DMS153 (cell line): ENCODE data around the gene MLPH.

Experiments used
- DNase-seq: peaks from one replicate; lab custom pipeline; 2025; lab: John Stamatoyannopoulos, UW

MLPH gene

DNA sequence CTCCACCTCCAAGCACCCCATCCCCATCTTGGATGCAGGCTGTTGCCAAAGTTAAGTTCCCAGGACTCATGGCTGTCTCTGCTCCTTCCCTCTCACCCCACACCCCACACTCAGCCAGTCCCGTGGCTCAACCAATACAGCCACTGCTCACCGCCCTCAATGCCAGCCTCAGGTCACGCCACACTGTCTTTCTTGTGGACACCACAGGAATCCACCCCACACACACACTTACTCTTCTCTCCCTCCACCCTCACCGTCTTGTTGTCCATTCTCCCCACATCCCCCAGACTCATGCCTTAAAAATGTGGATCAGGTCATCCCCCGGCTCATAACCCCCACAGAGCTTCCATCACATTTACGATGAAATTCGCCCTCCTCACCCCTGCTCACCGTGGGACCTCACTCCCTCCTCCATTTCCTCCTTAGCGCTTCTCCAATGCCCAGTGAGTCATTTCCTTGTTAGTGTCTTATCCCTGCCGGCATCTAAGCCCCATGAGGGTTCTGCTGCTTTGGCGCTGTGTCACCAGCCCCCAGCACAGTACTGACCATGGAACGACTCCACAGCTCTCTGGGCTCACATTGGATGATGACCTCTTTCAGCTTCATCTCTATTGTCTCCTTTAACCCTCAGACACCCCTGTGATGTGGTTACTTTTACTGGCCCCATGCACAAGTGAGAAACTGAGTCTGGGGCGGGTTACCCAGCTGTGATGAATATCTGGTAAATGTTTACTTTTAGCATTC, 13.8 kb downstream of the MLPH start:
- DNase-seq, result no peak

- DNase-seq, result no peak
Measured at GRCh38 chr2:237501892-237502513, 15.0 kb downstream of the MLPH start.

DNA sequence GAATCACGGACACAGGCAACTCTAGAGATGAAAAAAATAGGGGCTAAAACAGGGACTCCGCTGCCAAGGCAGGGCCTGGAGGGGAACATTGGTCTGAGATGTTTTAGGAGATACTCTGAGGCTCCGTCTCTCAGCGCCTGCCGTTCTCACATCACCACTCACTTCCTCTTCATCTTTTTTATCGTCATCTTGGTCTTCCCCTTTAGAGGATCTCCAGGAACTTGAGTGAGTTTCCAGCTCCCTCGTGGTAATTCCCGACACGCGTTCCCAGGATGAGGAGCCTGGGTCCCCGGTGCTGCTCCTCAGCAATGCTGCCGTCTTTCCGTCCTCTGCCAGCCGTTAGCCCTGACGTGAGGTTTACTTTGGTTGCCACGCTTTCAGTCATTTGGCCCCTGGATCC, 16.1 kb downstream of the MLPH start:
- DNase-seq, result no peak

GRCh38 chr2:237505188-237505939, 18.3 kb downstream of the MLPH start:
- DNase-seq, result no peak

DNA sequence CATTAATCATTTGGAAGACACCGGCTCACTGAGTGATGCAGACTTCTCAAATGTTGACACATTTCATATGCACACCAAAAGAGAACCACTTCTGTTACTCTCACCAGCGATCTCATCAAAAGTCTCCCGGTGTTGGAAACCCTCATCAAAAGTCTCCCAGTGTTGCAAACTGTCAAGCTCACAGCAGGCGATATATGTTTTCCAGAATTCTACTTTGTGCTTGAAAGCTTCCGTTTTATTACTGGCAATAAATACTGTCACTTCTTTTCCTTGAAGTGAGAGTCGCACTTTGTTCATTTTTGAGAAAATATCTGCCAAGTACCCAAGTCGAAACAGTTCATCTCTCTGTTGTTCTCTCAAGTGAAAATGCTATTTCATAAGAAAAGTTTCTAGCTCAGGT, 20.5 kb downstream of the MLPH start:
- no peak for DNase-seq

DNA sequence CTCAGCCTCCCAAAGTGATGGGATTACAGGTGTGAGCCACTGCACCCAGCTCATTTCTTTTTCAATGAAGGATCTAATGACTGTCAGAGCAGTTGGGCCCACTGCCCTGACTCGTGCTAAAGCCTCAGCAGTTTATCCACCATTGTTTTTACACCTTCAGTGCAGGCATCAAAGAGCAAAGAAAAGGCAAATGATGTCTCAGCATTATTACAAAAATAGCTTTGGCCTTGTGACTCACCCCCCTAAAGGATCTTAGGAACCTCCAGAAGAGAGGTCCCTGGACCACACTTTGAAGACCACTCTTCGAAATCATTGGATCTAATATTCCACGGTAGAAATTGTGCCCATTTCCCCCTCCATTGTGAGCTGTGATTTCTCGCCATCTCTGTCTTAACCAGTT, 21.3 kb downstream of the MLPH start:
- no peak for DNase-seq

GRCh38 chr2:237509151-237509550, 22.1 kb downstream of the MLPH start:
- DNase-seq, result no peak

- peak; percentile 43 for DNase-seq
Measured at GRCh38 chr2:237509905-237510304, 22.9 kb downstream of the MLPH start.

- no peak for DNase-seq
Measured at GRCh38 chr2:237510502-237511217, 23.6 kb downstream of the MLPH start.

GRCh38 chr2:237511433-237511832, 24.4 kb downstream of the MLPH start:
- no peak for DNase-seq

- DNase-seq, result no peak
Measured at GRCh38 chr2:237511885-237512405, 24.9 kb downstream of the MLPH start.

- peak; percentile 66 for DNase-seq
Measured at GRCh38 chr2:237512774-237513466, 25.9 kb downstream of the MLPH start.

DNA sequence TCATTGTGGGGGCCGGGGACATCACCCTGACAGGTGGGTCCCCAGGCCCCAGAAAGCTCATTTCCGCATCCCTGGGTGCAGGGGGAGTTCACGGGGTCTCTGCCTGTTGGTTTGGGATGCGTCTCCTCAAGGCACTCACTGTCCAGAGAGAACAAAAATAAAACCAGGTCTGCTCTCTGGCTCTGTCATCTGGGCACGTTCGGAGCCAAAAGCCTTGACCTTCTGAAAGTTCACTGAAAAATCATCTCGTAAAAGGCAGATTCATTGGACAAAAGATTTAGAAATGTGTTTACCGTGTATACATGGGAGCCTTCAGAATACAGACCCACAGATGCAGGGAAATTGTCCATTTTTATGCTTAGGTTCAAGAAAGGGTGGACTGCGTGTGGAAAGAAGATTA, 26.6 kb downstream of the MLPH start:
- no peak for DNase-seq

- DNase-seq, result no peak
Measured at GRCh38 chr2:237514474-237515130, 27.6 kb downstream of the MLPH start.

GRCh38 chr2:237515166-237515565, 28.1 kb downstream of the MLPH start:
- DNase-seq, result no peak

DNA sequence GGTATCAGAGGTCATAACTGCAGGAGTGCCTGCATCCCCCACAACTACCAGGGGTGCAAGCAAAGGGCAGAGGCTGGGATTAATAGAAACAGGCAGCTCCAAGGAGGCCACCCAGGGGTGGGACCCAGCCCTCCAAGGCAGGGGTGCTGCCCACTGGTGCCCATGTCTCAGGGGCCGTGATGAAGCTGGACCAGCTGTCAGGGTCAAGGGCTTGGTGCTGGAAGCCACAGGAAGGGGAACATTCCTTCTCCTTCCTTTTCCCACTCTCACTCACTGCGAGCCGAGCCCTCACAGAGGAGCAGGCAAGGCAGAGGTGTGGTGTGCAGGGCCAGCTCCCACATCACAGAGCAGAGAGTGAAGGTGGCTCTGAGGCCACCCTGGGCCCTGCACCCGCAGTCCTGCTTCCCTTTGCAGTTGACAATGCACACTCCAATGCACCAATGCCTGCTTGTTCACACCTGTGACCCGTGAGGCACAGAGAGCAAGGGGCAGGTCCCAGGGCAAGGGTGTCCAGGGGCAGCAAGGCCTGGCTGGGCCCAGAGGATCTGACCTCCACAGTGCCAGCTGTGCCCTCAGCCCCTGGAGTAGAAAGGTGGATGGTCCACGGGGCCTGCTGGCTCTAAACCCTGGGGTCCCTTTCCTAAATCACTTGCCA, 28.7 kb downstream of the MLPH start:
- DNase-seq, result no peak

DNA sequence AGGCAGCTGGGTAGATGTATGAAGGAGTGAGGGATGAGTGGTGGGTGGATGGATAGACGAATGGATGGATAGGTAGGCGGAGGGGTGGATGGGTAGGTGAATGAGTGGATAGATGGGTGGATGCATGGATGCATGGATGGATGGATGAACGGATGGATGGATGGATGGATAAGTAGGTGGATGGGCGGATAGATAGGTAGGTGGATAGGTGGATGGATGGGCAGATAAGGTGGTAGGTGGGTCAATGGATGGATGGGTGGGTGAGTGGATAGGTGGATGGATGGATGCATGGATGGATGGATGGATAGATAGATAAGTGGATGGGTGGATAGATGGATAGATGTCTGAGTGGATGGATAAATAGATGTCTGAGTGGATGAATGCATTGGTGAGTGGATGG, 30.1 kb downstream of the MLPH start:
- DNase-seq, result no peak

- DNase-seq, result no peak
Measured at GRCh38 chr2:237517990-237518389, 30.9 kb downstream of the MLPH start.

- DNase-seq, result no peak
Measured at GRCh38 chr2:237519506-237520245, 32.6 kb downstream of the MLPH start.

- no peak for DNase-seq
Measured at GRCh38 chr2:237520290-237520689, 33.2 kb downstream of the MLPH start.
